RPMI8226 (cell line): ENCODE data around the gene VASP.
"Not testable (repeated sequence)": the region's sequence is repeated elsewhere in the genome, so short reads cannot be mapped to it uniquely, and the experiment has no call there.

Experiments
- DNase-seq: peaks from one replicate; pipeline ENCODE4 v3.0.0-alpha.2; 2015

The VASP gene

GRCh38 chr19:45498411-45499195, 8.7 kb upstream of the VASP start, which contains the start of gene PPM1N:
Gene PPM1N, plus strand, starts transcription at chr19:45498443. Its CDS starts 30 bp downstream, at chr19:45498473.
- DNase-seq, result peak; percentile 38

GRCh38 chr19:45499196-45500180, 7.8 kb upstream of the VASP start:
- DNase-seq, result peak; percentile 31

GRCh38 chr19:45500918-45501729, 6.2 kb upstream of the VASP start:
- DNase-seq, result no peak

GRCh38 chr19:45501730-45502014, 5.6 kb upstream of the VASP start:
- no peak for DNase-seq

GRCh38 chr19:45502111-45502510, 5.2 kb upstream of the VASP start:
- DNase-seq, result no peak

GRCh38 chr19:45503909-45504308, 3.4 kb upstream of the VASP start:
- no peak for DNase-seq

- DNase-seq, result no peak
Observed at GRCh38 chr19:45505151-45505995, 1.9 kb upstream of the VASP start.

- no peak for DNase-seq
Observed at GRCh38 chr19:45505996-45506245, 1.4 kb upstream of the VASP start.

GRCh38 chr19:45506246-45506988, 862 bp upstream of the VASP start:
- DNase-seq, result peak; percentile 93

- DNase-seq, result peak; percentile 10
Observed at GRCh38 chr19:45507872-45508416, 665 bp downstream of the VASP start.

- DNase-seq, result peak; percentile 45
Observed at GRCh38 chr19:45508417-45508860, 1.2 kb downstream of the VASP start.

- peak; percentile 38 for DNase-seq
Observed at GRCh38 chr19:45508861-45509691, 1.8 kb downstream of the VASP start.

- DNase-seq, result no peak
Observed at GRCh38 chr19:45509692-45510015, 2.4 kb downstream of the VASP start.

- DNase-seq, result not testable (repeated sequence)
Observed at GRCh38 chr19:45510352-45510751, 3.1 kb downstream of the VASP start.

- DNase-seq, result no peak
Observed at GRCh38 chr19:45511074-45511473, 3.8 kb downstream of the VASP start.

- DNase-seq, result no peak
Observed at GRCh38 chr19:45512881-45513483, 5.7 kb downstream of the VASP start.

- peak; percentile 59 for DNase-seq
Observed at GRCh38 chr19:45514376-45515051, 7.2 kb downstream of the VASP start.

GRCh38 chr19:45515081-45515624, 7.9 kb downstream of the VASP start:
- peak; percentile 21 for DNase-seq

- DNase-seq, result no peak
Observed at GRCh38 chr19:45515807-45516401, 8.6 kb downstream of the VASP start.
